Measurements from ENCODE around the gene HERC3. TPM values are rescaled to one million over a fixed set of nuclear protein-coding genes. Genes with fewer than 3 reads are reported as not detected.

The HERC3 gene
- total and polyA plus RNA-seq, 2 experiments from 2014 or later: 2.2 to 2.4 TPM

DNA sequence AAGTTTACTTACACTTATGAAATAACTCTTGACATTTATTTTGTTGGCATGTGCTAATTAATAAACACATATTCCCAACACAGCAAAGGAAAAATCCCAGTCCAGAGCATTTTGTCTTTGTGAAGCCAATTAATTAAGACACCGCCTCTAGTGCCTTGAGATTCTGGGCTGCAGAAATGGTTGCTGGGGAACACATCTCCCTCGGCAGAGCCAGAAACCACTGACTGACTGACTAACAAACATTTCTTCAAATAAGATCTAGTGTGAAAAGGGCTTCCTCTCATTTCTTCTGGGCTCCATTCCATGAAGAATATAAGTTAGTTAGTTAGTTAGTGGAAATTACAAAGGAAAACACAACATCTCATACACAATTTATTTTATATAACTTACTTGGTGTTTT is 133.7 kb downstream of the HERC3 start:
- ATAC-seq: no peak
- DNase-seq (ENCODE audit: low spot score): no peak
- Histone ChIP-seq H3K9me2 (ENCODE audit: insufficient read depth) (no peaks in the 10 kb centered on the region), H2AFZ (no peak overlapping the region), H3K27ac (ENCODE audit: low read depth) (no peak overlapping the region), H3K27me3 (ENCODE audit: insufficient read depth) (no peaks in the 10 kb centered on the region), H3K4me2 (no peak overlapping the region), H3K36me3 (ENCODE audit: insufficient read depth) (no peaks in the 10 kb centered on the region), H3K4me3 (no peak overlapping the region), H3F3A (replicated peaks; ENCODE audit: low read depth) (no peaks in the 10 kb centered on the region), H4K20me1 (replicated peaks; ENCODE audit: insufficient read depth) (no peaks in the 10 kb centered on the region), H3K4me1 (ENCODE audit: insufficient read depth) (no peaks in the 10 kb centered on the region), H3K79me2 (replicated peaks; ENCODE audit: insufficient read depth) (no peaks in the 10 kb centered on the region)
- no peak for TF ChIP-seq POLR2AphosphoS5 (IDR thresholded peaks at IDR 0.05; ENCODE audit: low read depth)
- TF ChIP-seq, protein P1, sequence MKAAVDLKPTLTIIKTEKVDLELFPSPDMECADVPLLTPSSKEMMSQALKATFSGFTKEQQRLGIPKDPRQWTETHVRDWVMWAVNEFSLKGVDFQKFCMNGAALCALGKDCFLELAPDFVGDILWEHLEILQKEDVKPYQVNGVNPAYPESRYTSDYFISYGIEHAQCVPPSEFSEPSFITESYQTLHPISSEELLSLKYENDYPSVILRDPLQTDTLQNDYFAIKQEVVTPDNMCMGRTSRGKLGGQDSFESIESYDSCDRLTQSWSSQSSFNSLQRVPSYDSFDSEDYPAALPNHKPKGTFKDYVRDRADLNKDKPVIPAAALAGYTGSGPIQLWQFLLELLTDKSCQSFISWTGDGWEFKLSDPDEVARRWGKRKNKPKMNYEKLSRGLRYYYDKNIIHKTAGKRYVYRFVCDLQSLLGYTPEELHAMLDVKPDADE (IDR thresholded peaks at IDR 0.05): no peak
- TF ChIP-seq, protein P2, sequence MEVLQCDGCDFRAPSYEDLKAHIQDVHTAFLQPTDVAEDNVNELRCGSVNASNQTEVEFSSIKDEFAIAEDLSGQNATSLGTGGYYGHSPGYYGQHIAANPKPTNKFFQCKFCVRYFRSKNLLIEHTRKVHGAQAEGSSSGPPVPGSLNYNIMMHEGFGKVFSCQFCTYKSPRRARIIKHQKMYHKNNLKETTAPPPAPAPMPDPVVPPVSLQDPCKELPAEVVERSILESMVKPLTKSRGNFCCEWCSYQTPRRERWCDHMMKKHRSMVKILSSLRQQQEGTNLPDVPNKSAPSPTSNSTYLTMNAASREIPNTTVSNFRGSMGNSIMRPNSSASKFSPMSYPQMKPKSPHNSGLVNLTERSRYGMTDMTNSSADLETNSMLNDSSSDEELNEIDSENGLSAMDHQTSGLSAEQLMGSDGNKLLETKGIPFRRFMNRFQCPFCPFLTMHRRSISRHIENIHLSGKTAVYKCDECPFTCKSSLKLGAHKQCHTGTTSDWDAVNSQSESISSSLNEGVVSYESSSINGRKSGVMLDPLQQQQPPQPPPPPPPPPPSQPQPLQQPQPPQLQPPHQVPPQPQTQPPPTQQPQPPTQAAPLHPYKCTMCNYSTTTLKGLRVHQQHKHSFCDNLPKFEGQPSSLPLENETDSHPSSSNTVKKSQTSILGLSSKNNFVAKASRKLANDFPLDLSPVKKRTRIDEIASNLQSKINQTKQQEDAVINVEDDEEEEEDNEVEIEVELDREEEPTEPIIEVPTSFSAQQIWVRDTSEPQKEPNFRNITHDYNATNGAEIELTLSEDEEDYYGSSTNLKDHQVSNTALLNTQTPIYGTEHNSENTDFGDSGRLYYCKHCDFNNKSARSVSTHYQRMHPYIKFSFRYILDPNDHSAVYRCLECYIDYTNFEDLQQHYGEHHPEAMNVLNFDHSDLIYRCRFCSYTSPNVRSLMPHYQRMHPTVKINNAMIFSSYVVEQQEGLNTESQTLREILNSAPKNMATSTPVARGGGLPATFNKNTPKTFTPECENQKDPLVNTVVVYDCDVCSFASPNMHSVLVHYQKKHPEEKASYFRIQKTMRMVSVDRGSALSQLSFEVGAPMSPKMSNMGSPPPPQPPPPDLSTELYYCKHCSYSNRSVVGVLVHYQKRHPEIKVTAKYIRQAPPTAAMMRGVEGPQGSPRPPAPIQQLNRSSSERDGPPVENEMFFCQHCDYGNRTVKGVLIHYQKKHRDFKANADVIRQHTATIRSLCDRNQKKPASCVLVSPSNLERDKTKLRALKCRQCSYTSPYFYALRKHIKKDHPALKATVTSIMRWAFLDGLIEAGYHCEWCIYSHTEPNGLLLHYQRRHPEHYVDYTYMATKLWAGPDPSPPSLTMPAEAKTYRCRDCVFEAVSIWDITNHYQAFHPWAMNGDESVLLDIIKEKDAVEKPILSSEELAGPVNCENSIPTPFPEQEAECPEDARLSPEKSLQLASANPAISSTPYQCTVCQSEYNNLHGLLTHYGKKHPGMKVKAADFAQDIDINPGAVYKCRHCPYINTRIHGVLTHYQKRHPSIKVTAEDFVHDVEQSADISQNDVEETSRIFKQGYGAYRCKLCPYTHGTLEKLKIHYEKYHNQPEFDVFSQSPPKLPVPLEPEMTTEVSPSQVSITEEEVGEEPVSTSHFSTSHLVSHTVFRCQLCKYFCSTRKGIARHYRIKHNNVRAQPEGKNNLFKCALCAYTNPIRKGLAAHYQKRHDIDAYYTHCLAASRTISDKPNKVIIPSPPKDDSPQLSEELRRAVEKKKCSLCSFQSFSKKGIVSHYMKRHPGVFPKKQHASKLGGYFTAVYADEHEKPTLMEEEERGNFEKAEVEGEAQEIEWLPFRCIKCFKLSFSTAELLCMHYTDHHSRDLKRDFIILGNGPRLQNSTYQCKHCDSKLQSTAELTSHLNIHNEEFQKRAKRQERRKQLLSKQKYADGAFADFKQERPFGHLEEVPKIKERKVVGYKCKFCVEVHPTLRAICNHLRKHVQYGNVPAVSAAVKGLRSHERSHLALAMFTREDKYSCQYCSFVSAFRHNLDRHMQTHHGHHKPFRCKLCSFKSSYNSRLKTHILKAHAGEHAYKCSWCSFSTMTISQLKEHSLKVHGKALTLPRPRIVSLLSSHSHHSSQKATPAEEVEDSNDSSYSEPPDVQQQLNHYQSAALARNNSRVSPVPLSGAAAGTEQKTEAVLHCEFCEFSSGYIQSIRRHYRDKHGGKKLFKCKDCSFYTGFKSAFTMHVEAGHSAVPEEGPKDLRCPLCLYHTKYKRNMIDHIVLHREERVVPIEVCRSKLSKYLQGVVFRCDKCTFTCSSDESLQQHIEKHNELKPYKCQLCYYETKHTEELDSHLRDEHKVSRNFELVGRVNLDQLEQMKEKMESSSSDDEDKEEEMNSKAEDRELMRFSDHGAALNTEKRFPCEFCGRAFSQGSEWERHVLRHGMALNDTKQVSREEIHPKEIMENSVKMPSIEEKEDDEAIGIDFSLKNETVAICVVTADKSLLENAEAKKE (CRISPR knock-in tag; IDR thresholded peaks at IDR 0.05): no peak
- TF ChIP-seq NANOG (IDR thresholded peaks at IDR 0.05; ENCODE audit: borderline replicate concordance): no peak
- no peak for TF ChIP-seq STAT1 (IDR thresholded peaks at IDR 0.05; ENCODE audit: unreplicated experiment)
- TF ChIP-seq EZH2 (IDR thresholded peaks at IDR 0.05; ENCODE audit: low read depth, unreplicated experiment): no peak
- TF ChIP-seq EZH2phosphoT487 (IDR thresholded peaks at IDR 0.05; ENCODE audit: unreplicated experiment): no peak
- no peak for TF ChIP-seq JUNB (IDR thresholded peaks at IDR 0.05; ENCODE audit: unreplicated experiment)
- no peak for TF ChIP-seq ZNF331 (CRISPR knock-in tag; IDR thresholded peaks at IDR 0.05; ENCODE audit: low read depth)
- no peak overlapping the region for H3K4me3 Mint-ChIP-seq
- H3K36me3 Mint-ChIP-seq (ENCODE audit: low read depth): peaks cover 14% of the 10 kb centered on the region; the same call in 2 of the 3 replicates
- H3K4me1 Mint-ChIP-seq: peaks cover 12% of the 10 kb centered on the region; the same call in 2 of the 3 replicates
- no peaks in the 10 kb centered on the region for H3K9me3 Mint-ChIP-seq
- peaks cover 2% of the 10 kb centered on the region for H3K27me3 Mint-ChIP-seq (ENCODE audit: insufficient read depth, low read depth, poor library complexity)
- no peak overlapping the region for H3K27ac Mint-ChIP-seq
